SU-DHL-6 (cell line): ENCODE measurements around the gene VAV3.

Source experiments
- H2AFZ ChIP-seq: fragments of 200-600 bp; sonication (generic); 2 replicates; pipeline ENCODE4 v1.6.1; 2014; ENCODE audit warnings: low read depth, mild to moderate bottlenecking, moderate library complexity, mixed read lengths, antibody characterized with exemption, low read length; ENCODE audit not compliant: severe bottlenecking
- H3F3A ChIP-seq: fragments of 200-600 bp; shearing (Covaris generic); 2 replicates; pipeline ENCODE4 v1.6.0; 2016; ENCODE audit warnings: antibody characterized with exemption, mild to moderate bottlenecking; ENCODE audit not compliant: insufficient read depth
- H3K27ac ChIP-seq: fragments of 200-600 bp; sonication (generic); 2 replicates; pipeline ENCODE4 v1.5.1; 2016; ENCODE audit warnings: low read depth, mild to moderate bottlenecking, low read length, moderate library complexity, mixed read lengths
- H3K27me3 ChIP-seq: fragments of 200-600 bp; sonication (generic), shearing (Covaris generic); 2 replicates; pipeline ENCODE4 v1.6.0; 2014; ENCODE audit warnings: mild to moderate bottlenecking, low read length
- H3K36me3 ChIP-seq: fragments of 200-600 bp; sonication (generic); 2 replicates; pipeline ENCODE4 v1.6.1; 2014; ENCODE audit warnings: mild to moderate bottlenecking, low read length, mixed read lengths
- H3K4me2 ChIP-seq: fragments of 300-600, 200-600 bp; shearing (Covaris generic), sonication (generic); 2 replicates; pipeline ENCODE4 v1.6.0; 2014; ENCODE audit warnings: low read length, low read depth, mild to moderate bottlenecking; ENCODE audit not compliant: poor library complexity, severe bottlenecking
- H3K4me3 ChIP-seq: fragments of 200-600 bp; sonication (generic); 2 replicates; pipeline ENCODE4 v1.5.1; 2014; ENCODE audit warnings: antibody characterized with exemption, low read length, mild to moderate bottlenecking, mixed read lengths; ENCODE audit not compliant: insufficient read depth, poor library complexity, severe bottlenecking
- H3K79me2 ChIP-seq: fragments of 200-600 bp; sonication (generic); 2 replicates; pipeline ENCODE4 v1.6.1; 2014; ENCODE audit warnings: mild to moderate bottlenecking, low read length, moderate library complexity; ENCODE audit not compliant: insufficient read depth
- H3K9ac ChIP-seq: fragments of 200-600 bp; sonication (generic); 2 replicates; pipeline ENCODE4 v1.7.0; 2014; ENCODE audit warnings: mild to moderate bottlenecking, low read length
- H3K9me2 ChIP-seq: fragments of 200-600 bp; sonication (generic); replicated peaks from 2 replicates; pipeline ENCODE4 v1.6.1; 2014; ENCODE audit warnings: low read length; ENCODE audit not compliant: insufficient read depth
- H3K9me3 ChIP-seq: fragments of 200-600 bp; sonication (generic); 2 replicates; pipeline ENCODE4 v1.6.1; 2014; ENCODE audit warnings: low read length, mixed read lengths; ENCODE audit not compliant: insufficient read depth
- H4K20me1 ChIP-seq: fragments of 200-600 bp; sonication (generic); 2 replicates; pipeline ENCODE4 v1.6.1; 2014; ENCODE audit warnings: low read depth, mild to moderate bottlenecking, antibody characterized with exemption, low read length, moderate library complexity, mixed read lengths
- CTCF ChIP-seq: fragments of 200-600 bp; sonication (generic); IDR thresholded peaks from one replicate; pipeline ENCODE4 v1.5.1; 2017; ENCODE audit warnings: antibody characterized with exemption, mild to moderate bottlenecking, low read length, moderate library complexity; ENCODE audit not compliant: insufficient read depth, poor library complexity, severe bottlenecking
- EZH2phosphoT487 ChIP-seq: fragments of 200-600 bp; sonication (generic), shearing (Covaris generic); conservative IDR thresholded peaks from 2 replicates; pipeline ENCODE4 v1.6.1; 2018; ENCODE audit warnings: mild to moderate bottlenecking, antibody characterized with exemption, low read length, moderate library complexity, mixed read lengths

VAV3 gene

GRCh38 chr1:107788206-107789202, 176.5 kb downstream of the VAV3 start:
- H3K9ac ChIP-seq: no peak overlapping the region
- no peaks in the 10 kb centered on the region for H3K36me3 ChIP-seq
- H3F3A ChIP-seq: peaks cover 4% of the 10 kb centered on the region; the same call in 1 of the 2 replicates
- H3K79me2 ChIP-seq: no peaks in the 10 kb centered on the region
- H2AFZ ChIP-seq: no peak overlapping the region
- H3K27ac ChIP-seq: peak overlapping the region; percentile 63; the same call in 1 of the 2 replicates
- no peak for TF ChIP-seq CTCF
- H3K4me2 ChIP-seq: peak overlapping the region; percentile 11
- H4K20me1 ChIP-seq: no peaks in the 10 kb centered on the region
- H3K27me3 ChIP-seq: no peaks in the 10 kb centered on the region
- no peaks in the 10 kb centered on the region for H3K9me3 ChIP-seq
- no peak overlapping the region for H3K4me3 ChIP-seq
- no peaks in the 10 kb centered on the region for H3K9me2 ChIP-seq

- TF ChIP-seq EZH2phosphoT487: no peak
- peak; percentile 56 for TF ChIP-seq CTCF
- peaks cover 4% of the 10 kb centered on the region; the same call in 1 of the 2 replicates for H3F3A ChIP-seq
- H3K79me2 ChIP-seq: no peaks in the 10 kb centered on the region
- peak overlapping the region; percentile 63 for H3K27ac ChIP-seq
- H3K4me3 ChIP-seq: no peak overlapping the region
- no peaks in the 10 kb centered on the region for H3K27me3 ChIP-seq
- H2AFZ ChIP-seq: no peak overlapping the region
- peak overlapping the region; percentile 74 for H3K4me2 ChIP-seq
- no peaks in the 10 kb centered on the region for H3K36me3 ChIP-seq
- H3K9me2 ChIP-seq: no peaks in the 10 kb centered on the region
- H3K9me3 ChIP-seq: no peaks in the 10 kb centered on the region
- H3K9ac ChIP-seq: 0 out of 2 replicates have a peak overlapping the region, but pooled peaks have one; percentile 34
- no peaks in the 10 kb centered on the region for H4K20me1 ChIP-seq
Observed at GRCh38 chr1:107787299-107787698, 177.7 kb downstream of the VAV3 start.

DNA sequence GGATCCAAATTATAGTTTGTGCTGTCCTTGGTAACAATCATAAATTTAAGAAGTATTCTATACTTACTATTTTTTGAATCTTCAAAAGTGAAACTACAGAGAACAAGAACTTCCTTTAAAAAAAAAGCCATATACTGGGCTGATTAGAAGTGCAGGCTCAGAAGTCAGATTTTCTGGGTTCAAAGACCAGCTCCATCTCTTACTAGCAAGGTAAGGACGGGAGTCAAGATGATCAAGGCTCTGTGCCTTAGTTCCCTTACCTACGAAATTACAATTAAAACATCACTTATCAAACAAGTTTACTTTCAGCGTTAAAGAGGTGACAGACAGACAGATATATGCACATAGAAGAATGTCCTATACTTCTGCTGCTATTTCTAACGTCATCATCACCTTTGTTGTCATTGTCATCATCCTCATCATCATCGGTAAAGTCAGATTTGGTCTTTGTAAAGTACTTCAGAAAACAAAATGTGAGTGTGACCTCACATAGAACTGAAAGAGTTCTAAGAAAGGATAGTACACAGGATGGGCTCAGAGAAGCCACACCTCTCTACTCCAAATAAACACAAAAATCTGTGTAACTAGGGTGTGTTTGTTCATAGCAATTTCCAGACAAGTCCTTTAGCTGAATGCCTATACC, 178.7 kb downstream of the VAV3 start:
- Histone ChIP-seq H3K4me3 (peak overlapping the region; percentile 31), H3K27me3 (no peaks in the 10 kb centered on the region), H3K9me3 (no peaks in the 10 kb centered on the region), H3K36me3 (no peaks in the 10 kb centered on the region), H3K9ac (peak overlapping the region; percentile 34), H3K9me2 (no peaks in the 10 kb centered on the region), H3F3A (peaks cover 4% of the 10 kb centered on the region; the same call in 1 of the 2 replicates), H3K79me2 (no peaks in the 10 kb centered on the region), H4K20me1 (no peaks in the 10 kb centered on the region), H2AFZ (peak overlapping the region; percentile 19), H3K4me2 (peak overlapping the region; percentile 74), H3K27ac (peak overlapping the region; percentile 63)
- TF ChIP-seq CTCF (no peak), EZH2phosphoT487 (no peak)
